ENCODE measurements around the gene TSC1. TPM values are rescaled to one million over a fixed set of nuclear protein-coding genes. Genes with fewer than 3 reads are reported as not detected.

The TSC1 gene
- total and polyA plus RNA-seq, 7 experiments from 2014 or later: 9.9 to 98.3 (median 52.0) TPM

DNA sequence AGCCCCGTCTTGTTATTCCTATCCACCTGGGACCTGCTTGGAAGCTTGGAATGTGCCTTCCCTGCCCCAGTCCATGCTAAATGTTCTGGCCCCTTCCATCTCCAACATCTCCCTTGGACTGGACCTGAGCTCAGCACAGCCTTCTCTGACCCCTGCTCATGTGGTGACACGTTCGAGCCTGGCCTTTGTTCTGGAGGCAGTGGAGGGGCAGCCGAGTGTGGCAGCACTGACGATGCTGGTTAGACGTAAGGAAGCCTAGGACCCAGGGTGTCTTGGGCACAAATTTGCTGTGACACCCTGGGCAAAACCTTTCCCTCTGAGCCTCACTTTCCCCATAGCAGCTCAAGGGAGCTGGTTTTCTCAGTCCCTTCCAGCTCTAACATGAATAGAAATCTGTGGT, 61.8 kb downstream of the TSC1 start:
- CTCF ChIA-PET: interaction anchor here (0.7 kb wide), 1 partner anchor 426 kb away, joined by 3 read pairs; no protein-coding TSS in a partner anchor
- peaks cover 0 to 4% (median 0%) of the 10 kb centered on the region in 5 donors for H3K36me3 Mint-ChIP-seq
- Histone ChIP-seq H3K27me3 (ENCODE audit: control insufficient read depth in 2 of 2, insufficient read depth in 2 of 2, low read length in 2 of 2) (no peaks in the 10 kb centered on the region), H3K27ac (ENCODE audit: low read depth, low read length) (no peak overlapping the region), H3K36me3 (ENCODE audit: control insufficient read depth in 2 of 3, insufficient read depth in 3 of 3, low read length in 3 of 3) (no peaks in the 10 kb centered on the region), H3K4me1 (ENCODE audit: control insufficient read depth in 2 of 2, insufficient read depth in 2 of 2, low read length in 2 of 2) (peaks cover 0 to under 1% of the 10 kb centered on the region in 2 donors), H3K9me3 (ENCODE audit: control insufficient read depth in 2 of 3, low read length in 3 of 3) (no peaks in the 10 kb centered on the region), H3K4me3 (ENCODE audit: low read length) (no peak overlapping the region)
- H3K27me3 Mint-ChIP-seq: no peaks in the 10 kb centered on the region
- ATAC-seq (no peak), DNase-seq (no peak)
- H3K4me1 Mint-ChIP-seq: peaks cover 5 to 23% (median 7%) of the 10 kb centered on the region in 7 donors
- intact Hi-C loops (cut with micrococcal nuclease): no loop called here
- no peaks in the 10 kb centered on the region for H3K9me3 Mint-ChIP-seq
- H3K27ac Mint-ChIP-seq: peak overlapping the region in 1 of 9 donors; percentile 59
- peak overlapping the region in 1 of 10 donors; percentile 49 for H3K4me3 Mint-ChIP-seq
- POLR2A ChIA-PET: no interaction called here

GRCh38 chr9:132881826-132882225, 62.6 kb downstream of the TSC1 start:
- peaks cover 0 to 6% of the 10 kb centered on the region in 2 donors for H3K4me1 ChIP-seq (ENCODE audit: control insufficient read depth in 2 of 2, insufficient read depth in 2 of 2, low read length in 2 of 2)
- no peak for DNase-seq
- Mint-ChIP-seq H3K9me3 (no peaks in the 10 kb centered on the region), H3K4me1 (peaks cover 5 to 25% (median 7%) of the 10 kb centered on the region in 7 donors), H3K4me3 (no peak overlapping the region), H3K27me3 (peaks cover 0 to 5% (median 0%) of the 10 kb centered on the region in 5 donors), H3K27ac (peak overlapping the region in 2 of 9 donors; percentile 5 to 36), H3K36me3 (peaks cover 0 to 4% (median 0%) of the 10 kb centered on the region in 5 donors)
- no peaks in the 10 kb centered on the region for H3K36me3 ChIP-seq (ENCODE audit: control insufficient read depth in 2 of 3, insufficient read depth in 3 of 3, low read length in 3 of 3)
- no peak for ATAC-seq
- CTCF ChIA-PET: no interaction called here
- H3K27ac ChIP-seq (ENCODE audit: low read depth, low read length): no peak overlapping the region
- no peaks in the 10 kb centered on the region for H3K27me3 ChIP-seq (ENCODE audit: control insufficient read depth in 2 of 2, insufficient read depth in 2 of 2, low read length in 2 of 2)
- H3K4me3 ChIP-seq (ENCODE audit: low read length): no peak overlapping the region
- no peaks in the 10 kb centered on the region for H3K9me3 ChIP-seq (ENCODE audit: control insufficient read depth in 2 of 3, low read length in 3 of 3)
- POLR2A ChIA-PET: no interaction called here
- intact Hi-C loops (cut with micrococcal nuclease): no loop called here

DNA sequence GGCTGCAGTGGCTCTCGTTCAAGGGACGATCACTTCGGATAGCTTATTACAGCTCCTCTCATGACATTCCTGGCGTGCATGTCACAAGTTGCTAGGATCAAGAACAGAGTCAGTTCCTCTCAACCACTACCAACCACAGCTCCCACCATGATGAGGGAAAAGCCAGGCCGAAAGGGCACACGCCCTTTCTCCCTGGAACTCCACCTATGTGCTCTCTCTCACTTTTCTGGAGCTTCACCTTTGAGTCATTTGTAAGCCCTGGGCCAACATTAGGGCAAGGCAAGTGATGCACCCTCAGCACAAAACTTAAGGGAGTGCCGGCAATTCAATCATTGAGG, 64.1 kb downstream of the TSC1 start:
- Histone ChIP-seq H3K9me3 (ENCODE audit: control insufficient read depth in 2 of 3, low read length in 3 of 3) (no peaks in the 10 kb centered on the region), H3K4me3 (ENCODE audit: low read length) (no peak overlapping the region), H3K27me3 (ENCODE audit: control insufficient read depth in 2 of 2, insufficient read depth in 2 of 2, low read length in 2 of 2) (no peaks in the 10 kb centered on the region), H3K36me3 (ENCODE audit: control insufficient read depth in 2 of 3, insufficient read depth in 3 of 3, low read length in 3 of 3) (no peaks in the 10 kb centered on the region), H3K4me1 (ENCODE audit: control insufficient read depth in 2 of 2, insufficient read depth in 2 of 2, low read length in 2 of 2) (peaks cover 0 to 6% of the 10 kb centered on the region in 2 donors), H3K27ac (ENCODE audit: low read depth, low read length) (no peak overlapping the region)
- H3K4me1 Mint-ChIP-seq: peaks cover 5 to 25% (median 7%) of the 10 kb centered on the region in 7 donors
- peaks cover 0 to 4% (median 0%) of the 10 kb centered on the region in 5 donors for H3K36me3 Mint-ChIP-seq
- peaks cover 0 to 12% (median 0%) of the 10 kb centered on the region in 5 donors for H3K27me3 Mint-ChIP-seq
- H3K27ac Mint-ChIP-seq: peak overlapping the region in 5 of 9 donors; percentile 53 to 85 (median 83)
- ChIA-PET POLR2A (no interaction called here), CTCF (interaction anchor here (0.7 kb wide), 1 partner anchor 22 kb away, joined by 3 read pairs; no protein-coding TSS in a partner anchor)
- ATAC-seq (no peak), DNase-seq (no peak)
- no peaks in the 10 kb centered on the region for H3K9me3 Mint-ChIP-seq
- intact Hi-C loops (cut with micrococcal nuclease): no loop called here
- H3K4me3 Mint-ChIP-seq: peak overlapping the region in 8 of 10 donors; percentile 18 to 89 (median 64)

DNA sequence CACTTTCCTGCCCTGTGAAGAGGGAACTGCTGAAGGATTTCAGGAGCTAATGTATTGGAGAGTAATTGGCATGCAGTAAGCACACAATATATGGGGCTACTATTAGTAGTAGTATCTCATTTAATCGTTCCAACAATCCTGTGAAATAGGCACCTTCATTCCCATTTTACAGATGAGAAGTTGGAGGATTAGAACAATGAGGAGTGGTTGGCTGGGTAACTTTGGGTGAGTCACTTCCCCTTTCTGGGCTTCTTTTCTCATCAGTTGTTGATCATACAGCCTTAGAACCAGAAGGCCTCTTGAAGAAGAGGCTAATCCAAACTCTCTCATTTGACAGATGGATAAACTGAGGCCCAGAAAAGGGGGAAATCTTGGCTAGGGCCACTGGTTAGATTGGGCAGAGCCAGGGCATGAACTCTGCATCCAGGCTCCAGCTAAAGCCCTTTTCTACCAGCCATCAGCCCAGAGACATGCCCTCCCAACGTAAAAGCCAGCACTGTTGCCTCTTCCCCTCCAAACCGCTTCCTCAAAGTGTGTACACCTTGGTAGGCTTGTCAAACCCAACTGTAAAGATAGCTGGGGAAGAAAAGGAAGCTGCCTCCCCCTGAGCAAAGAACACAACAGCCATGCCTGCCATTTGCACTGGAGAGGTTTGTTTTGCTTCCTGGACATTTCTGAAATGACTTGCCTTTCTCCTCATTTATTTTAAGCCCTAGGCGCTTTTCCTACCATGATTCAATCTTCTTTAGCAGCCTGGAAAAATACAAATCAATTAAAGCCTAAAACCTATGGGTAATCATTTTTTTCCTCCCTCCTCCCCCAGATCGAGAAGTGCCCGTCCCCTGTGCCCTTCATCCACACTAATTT, 64.7 kb downstream of the TSC1 start:
- Histone ChIP-seq H3K36me3 (ENCODE audit: control insufficient read depth in 2 of 3, insufficient read depth in 3 of 3, low read length in 3 of 3) (no peaks in the 10 kb centered on the region), H3K27ac (ENCODE audit: low read depth, low read length) (peak overlapping the region; percentile 23), H3K4me3 (ENCODE audit: low read length) (no peak overlapping the region), H3K9me3 (ENCODE audit: control insufficient read depth in 2 of 3, low read length in 3 of 3) (no peaks in the 10 kb centered on the region), H3K27me3 (ENCODE audit: control insufficient read depth in 2 of 2, insufficient read depth in 2 of 2, low read length in 2 of 2) (no peaks in the 10 kb centered on the region), H3K4me1 (ENCODE audit: control insufficient read depth in 2 of 2, insufficient read depth in 2 of 2, low read length in 2 of 2) (peaks cover 0 to 6% of the 10 kb centered on the region in 2 donors)
- ATAC-seq (no peak), DNase-seq (peak in 1 of 9 donors; percentile 6)
- ChIA-PET CTCF (interaction anchor here (0.6 to 0.7 kb wide), 2 partner anchors 23 to 265 kb away, joined by 3 read pairs; no protein-coding TSS in a partner anchor), POLR2A (interaction anchor here (0.9 to 2.5 kb wide), 2 partner anchors 210 to 226 kb away, joined by 3 to 9 read pairs; partner anchors contain the start of genes DDX31 and GTF3C4)
- intact Hi-C loops (cut with micrococcal nuclease): loop anchor here in 1 of 2 donors (2.0 kb wide), 1 partner anchor 23 kb away; no protein-coding TSS in a partner anchor
- Mint-ChIP-seq H3K27ac (peak overlapping the region; percentile 71 to 89 (median 85)), H3K27me3 (peaks cover 0 to 12% (median 0%) of the 10 kb centered on the region in 5 donors), H3K4me3 (peak overlapping the region; percentile 73 to 93 (median 81)), H3K36me3 (peaks cover 0 to 4% (median 0%) of the 10 kb centered on the region in 5 donors), H3K4me1 (peaks cover 5 to 25% (median 7%) of the 10 kb centered on the region in 7 donors), H3K9me3 (no peaks in the 10 kb centered on the region)

GRCh38 chr9:132878695-132879456, 65.5 kb downstream of the TSC1 start, which contains the start of gene SPACA9:
Gene SPACA9 (plus strand): TSS chr9:132878898. CDS start chr9:132883948, 5,050 bp downstream.
- Histone ChIP-seq H3K4me3 (ENCODE audit: low read length) (peak within 1 kb of the TSS; percentile 98), H3K27ac (ENCODE audit: low read depth, low read length) (peak within 1 kb of the TSS; percentile 74), H3K27me3 (ENCODE audit: control insufficient read depth in 2 of 2, insufficient read depth in 2 of 2, low read length in 2 of 2) (no peaks in the 10 kb centered on the region), H3K4me1 (ENCODE audit: control insufficient read depth in 2 of 2, insufficient read depth in 2 of 2, low read length in 2 of 2) (peaks cover 0 to 6% of the 10 kb centered on the region in 2 donors), H3K36me3 (ENCODE audit: control insufficient read depth in 2 of 3, insufficient read depth in 3 of 3, low read length in 3 of 3) (no peaks in the 10 kb centered on the region), H3K9me3 (ENCODE audit: control insufficient read depth in 2 of 3, low read length in 3 of 3) (no peaks in the 10 kb centered on the region)
- ChIA-PET CTCF (interaction anchor here (0.6 kb wide), 1 partner anchor 265 kb away, joined by 3 read pairs; no protein-coding TSS in a partner anchor), POLR2A (interaction anchor here (0.9 to 2.5 kb wide), 2 partner anchors 209 to 225 kb away, joined by 3 to 9 read pairs; partner anchors contain the start of genes DDX31 and GTF3C4)
- DNase-seq (peak in 3 of 9 donors; percentile 5 to 40 (median 20)), ATAC-seq (peak; percentile 25)
- intact Hi-C loops (cut with micrococcal nuclease): loop anchor here (1.0 to 2.0 kb wide), 5 partner anchors 23 to 473 kb away; partner anchors contain the start of genes TSC1 (in 2 of the 2), GTF3C4 (in 1 of the 2) and TTF1 (in 1 of the 2)
- H3K27me3 Mint-ChIP-seq: peaks cover 0 to 12% (median 0%) of the 10 kb centered on the region in 5 donors
- H3K9me3 Mint-ChIP-seq: no peaks in the 10 kb centered on the region
- H3K27ac Mint-ChIP-seq: peak within 1 kb of the TSS; percentile 71 to 89 (median 85)
- no peaks in the 10 kb centered on the region for H3K36me3 Mint-ChIP-seq
- peak within 1 kb of the TSS; percentile 73 to 93 (median 81) for H3K4me3 Mint-ChIP-seq
- H3K4me1 Mint-ChIP-seq: peaks cover 5 to 25% (median 7%) of the 10 kb centered on the region in 7 donors

All from naive thymus-derived CD4-positive, alpha-beta T cell (primary cell).